IPS-NIHi11 (cell line): Measurements from ENCODE around the gene OGA.

ENCODE experiments used
- DNase-seq: peaks from one replicate; pipeline ENCODE4 v3.0.0; 2012; ENCODE audit warnings: mixed read lengths, low spot score

The OGA gene

GRCh38 chr10:101818119-101818871 is at the start of gene OGA:
Gene OGA (minus strand): TSS chr10:101818444. CDS start chr10:101818022, 422 bp downstream.
- DNase-seq, result peak; percentile 94

DNA sequence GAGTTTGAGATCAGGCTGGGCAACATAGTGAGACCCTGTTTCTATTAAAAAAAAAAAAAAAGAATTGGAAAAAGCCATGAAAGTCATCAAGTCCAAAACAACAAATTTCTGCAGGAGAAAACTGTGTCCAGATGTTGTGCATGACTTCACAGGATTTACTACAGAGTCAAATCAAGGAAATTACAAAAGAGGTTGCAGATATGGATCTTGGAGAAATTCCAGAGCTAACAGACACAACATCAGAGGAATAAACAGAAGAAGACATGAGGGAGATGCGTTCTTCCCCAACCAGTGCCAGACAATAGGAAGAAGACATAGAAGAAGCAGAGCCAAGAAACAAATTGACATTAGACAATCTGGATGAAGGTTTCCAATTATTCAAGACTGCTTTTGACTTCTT is 49.7 kb upstream of the OGA start:
- no peak for DNase-seq

- DNase-seq, result no peak
These were observed 41.3 kb upstream of the OGA start for GRCh38 chr10:101859530-101859929.

GRCh38 chr10:101858723-101859500 is 40.7 kb upstream of the OGA start:
- no peak for DNase-seq

GRCh38 chr10:101857802-101858476 is 39.7 kb upstream of the OGA start:
- DNase-seq, result no peak

- DNase-seq, result no peak
These were observed 38.4 kb upstream of the OGA start for GRCh38 chr10:101856626-101857025.

- DNase-seq, result no peak
These were observed 33.3 kb upstream of the OGA start for GRCh38 chr10:101851411-101852116.

DNA sequence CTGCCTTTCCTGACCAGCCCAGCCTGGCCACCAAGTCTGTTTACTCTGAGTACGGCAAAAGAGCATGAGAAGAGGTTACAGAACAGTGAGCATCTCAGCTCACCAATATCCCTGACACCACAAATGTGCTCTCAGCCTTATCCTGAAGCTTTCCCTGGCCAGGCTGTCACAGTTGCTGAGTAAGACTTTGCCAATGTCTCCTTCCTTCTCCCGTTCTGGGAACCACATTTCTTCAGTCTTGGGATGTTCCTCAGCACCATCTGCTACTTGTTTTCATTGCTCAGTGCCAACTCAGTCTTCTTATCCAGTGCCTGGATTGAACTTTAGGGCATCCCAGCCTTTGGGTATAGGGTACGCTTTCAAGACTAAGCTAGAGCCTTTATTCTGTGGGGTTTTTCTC is 32.5 kb upstream of the OGA start:
- no peak for DNase-seq

DNA sequence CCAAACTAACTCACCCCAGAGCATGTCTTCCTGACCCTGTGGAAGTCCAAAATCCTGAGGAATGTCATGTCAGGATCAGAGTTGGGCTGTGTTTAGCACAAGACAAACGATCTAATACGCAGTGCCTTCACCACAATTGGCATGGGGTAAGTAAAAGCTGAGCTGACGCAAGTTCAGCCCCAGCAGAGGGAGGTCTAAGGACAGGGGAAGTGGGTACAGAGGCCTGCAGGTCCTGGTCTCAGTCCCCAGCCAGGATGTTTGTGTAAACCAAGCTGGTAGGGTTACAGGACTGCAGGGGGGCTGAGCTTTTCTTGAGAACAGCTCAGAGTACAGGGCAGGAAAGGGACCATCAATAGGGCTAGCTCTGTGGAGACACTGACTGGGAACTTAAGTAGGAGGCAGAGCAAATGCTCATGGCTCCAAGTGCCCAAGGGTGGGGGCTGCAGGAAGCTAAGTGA is 30.7 kb upstream of the OGA start:
- no peak for DNase-seq

- DNase-seq, result no peak
These were observed 30.2 kb upstream of the OGA start for GRCh38 chr10:101848408-101848807.

DNA sequence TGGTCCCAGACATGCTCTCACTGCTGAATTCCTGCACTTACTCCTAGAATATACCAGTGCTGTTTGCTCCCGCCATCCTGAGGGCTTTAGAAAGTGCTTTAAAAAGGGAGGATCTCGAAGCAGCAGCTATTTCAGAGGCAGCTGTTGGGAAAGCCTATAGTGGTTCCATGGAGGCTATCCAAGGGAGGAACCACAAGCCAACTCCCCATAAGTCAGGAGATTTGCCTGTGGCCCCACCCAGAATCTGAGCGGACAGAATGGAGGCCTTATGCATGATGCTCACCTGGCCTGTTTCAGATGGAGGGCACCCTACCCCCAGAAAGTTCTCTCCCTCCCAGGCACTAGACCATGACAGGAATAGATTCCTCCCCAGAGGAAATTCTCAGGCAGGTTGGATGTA is 27.6 kb upstream of the OGA start:
- no peak for DNase-seq

DNA sequence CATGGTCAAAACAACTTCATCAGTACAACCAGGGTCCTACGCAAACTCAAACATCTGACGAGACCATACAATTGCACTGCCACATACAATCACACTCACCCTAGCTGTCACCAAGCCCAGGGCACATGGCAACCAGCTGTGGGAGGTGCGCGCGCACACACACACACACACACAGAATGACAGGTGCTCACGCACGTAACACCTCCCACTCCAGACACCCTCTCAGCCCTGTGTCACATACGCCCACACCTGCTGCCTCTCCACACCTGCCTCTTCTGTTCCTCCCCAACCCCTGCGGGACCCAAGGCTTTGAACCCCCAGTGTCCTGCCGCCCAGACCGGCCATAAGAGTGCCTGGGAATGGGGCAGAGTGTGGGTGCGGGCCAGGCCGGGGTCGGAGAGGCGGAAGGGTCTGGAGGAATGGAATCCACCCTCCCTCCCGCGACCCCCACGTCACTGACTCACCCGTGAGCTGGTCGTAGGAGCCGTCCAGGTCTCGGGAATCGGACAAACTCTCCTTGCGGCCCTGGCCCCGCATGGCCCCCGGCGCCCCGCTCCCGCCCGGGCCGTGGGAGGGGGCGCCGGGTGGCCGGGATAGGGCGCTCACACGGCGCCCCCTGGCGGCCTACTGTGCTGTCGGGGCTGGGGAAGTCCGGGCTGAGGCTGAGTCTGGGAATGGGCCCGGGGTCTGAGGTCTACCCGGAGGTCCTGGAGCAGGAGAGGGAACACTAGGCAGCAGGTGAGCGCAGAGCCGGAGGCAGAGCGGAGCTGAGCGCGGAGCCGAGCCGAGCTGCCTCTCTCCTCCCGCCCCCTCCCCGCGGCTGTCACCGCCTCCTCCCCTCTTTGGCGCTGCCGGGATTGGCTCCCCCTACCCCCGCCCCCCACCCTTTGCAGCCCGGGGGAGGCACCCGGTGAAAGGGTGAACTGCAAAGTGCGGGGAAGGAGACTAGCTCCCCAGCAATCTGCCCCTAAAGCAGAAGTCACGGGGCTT is 25.1 kb upstream of the OGA start, which contains the start of gene KCNIP2:
Gene KCNIP2, minus strand, starts transcription at position 769 of the 990 bp plus-strand sequence. Its CDS starts 232 bp downstream, at position 537.
- DNase-seq, result peak; percentile 88

GRCh38 chr10:101841826-101842225 is 23.6 kb upstream of the OGA start:
- DNase-seq, result no peak

- DNase-seq, result peak; percentile 83
These were observed 22.7 kb upstream of the OGA start for GRCh38 chr10:101840741-101841453.

- peak; percentile 40 for DNase-seq
These were observed 21.9 kb upstream of the OGA start for GRCh38 chr10:101840102-101840684.

- peak; percentile 81 for DNase-seq
These were observed 21.3 kb upstream of the OGA start for GRCh38 chr10:101839416-101840063.

DNA sequence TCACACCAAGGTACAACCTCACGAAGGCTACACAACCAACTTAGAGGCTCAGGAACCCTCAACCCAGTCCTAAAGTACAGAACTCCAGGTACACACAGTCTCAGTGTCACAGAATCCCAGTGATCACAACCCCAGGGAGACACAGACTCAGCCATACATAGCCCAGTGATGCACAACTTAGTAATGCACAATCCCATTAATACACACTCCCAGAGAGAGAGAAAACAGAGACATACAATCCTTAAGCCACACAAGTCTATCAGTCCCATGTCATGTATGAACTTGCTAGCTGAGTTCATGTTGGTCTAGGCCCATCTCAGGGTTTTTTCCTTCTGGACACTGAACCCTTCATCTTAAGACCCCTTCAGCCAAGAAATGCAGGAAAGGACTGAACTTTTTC is 20.8 kb upstream of the OGA start:
- DNase-seq, result no peak

GRCh38 chr10:101838416-101838970 is 20.2 kb upstream of the OGA start:
- DNase-seq, result no peak

DNA sequence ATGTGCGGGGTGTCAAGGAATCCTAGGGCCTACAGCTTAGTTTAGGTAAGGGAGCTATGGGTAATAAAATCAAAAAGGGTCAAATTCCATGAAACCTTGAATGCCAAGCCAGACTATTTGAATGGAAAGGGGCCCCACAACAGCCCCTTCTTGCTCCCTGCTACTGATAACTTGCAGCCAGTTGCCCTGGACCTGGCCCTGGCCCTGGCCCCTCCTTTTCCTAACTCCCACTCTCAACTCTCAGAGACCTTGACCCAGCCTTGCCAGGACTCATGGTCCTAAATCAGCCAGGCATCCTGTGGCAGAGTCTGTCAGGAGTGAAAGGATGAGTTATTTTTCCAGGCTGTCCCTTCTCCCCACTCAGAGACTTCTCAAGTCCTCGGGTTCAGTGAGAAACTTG is 19.5 kb upstream of the OGA start:
- no peak for DNase-seq
